IMR-90 (cell line): ENCODE data around the gene DHCR7. TPM values are rescaled to one million over a fixed set of nuclear protein-coding genes. Genes with fewer than 3 reads are reported as not detected.

Source experiments
- ATAC-seq: fragments of 200-7000 bp; cut with Tn5 transposase; 2 replicates; pipeline ENCODE4 v1.9.1; 2020; ENCODE audit warnings: low read depth, mild to moderate bottlenecking, moderate library complexity
- BruUV-seq: library from RNA; stranded (reverse); fragments of 400-500 nt; replicated peaks from 2 replicates; lab custom pipeline; 2021; lab: Mats Ljungman, UMichigan
- CTCF ChIA-PET: fragments of 300-600 bp; formaldehyde crosslinking; extraction: SDS; loops from one replicate; lab custom pipeline; 2021; ENCODE audit warnings: antibody characterized with exemption; lab: Yijun Ruan, JAX
- POLR2A ChIA-PET: fragments of 300-600 bp; sonication (Branson Sonifier 250); formaldehyde crosslinking; loops from one replicate; lab custom pipeline; 2022; ENCODE audit warnings: antibody characterized with exemption; ENCODE audit not compliant: unreplicated experiment; lab: Charles Lee
- DNase-seq: peaks from one replicate; pipeline ENCODE4 v3.0.0; 2013
- H2AFZ ChIP-seq: replicated peaks from 2 replicates; pipeline ENCODE3; 2013; ENCODE audit warnings: low read length, mild to moderate bottlenecking; ENCODE audit not compliant: poor library complexity
- H2AK5ac ChIP-seq: 2 replicates; pipeline ENCODE4 v1.6.1; 2013; ENCODE audit warnings: low read depth, low read length, inconsistent platforms
- H2AK9ac ChIP-seq: replicated peaks from 2 replicates; pipeline ENCODE3; 2013; ENCODE audit warnings: mild to moderate bottlenecking, low read depth, low read length, moderate library complexity; ENCODE audit not compliant: poor library complexity
- H2BK120ac ChIP-seq: 2 replicates; pipeline ENCODE4 v1.6.1; 2013; ENCODE audit warnings: low read depth, low read length, inconsistent platforms
- H2BK15ac ChIP-seq: 3 replicates; pipeline ENCODE4 v1.6.1; 2013; ENCODE audit warnings: low read depth, low read length, inconsistent platforms
- H2BK20ac ChIP-seq: 2 replicates; pipeline ENCODE4 v1.6.1; 2013; ENCODE audit warnings: low read depth, mild to moderate bottlenecking, inconsistent platforms, low read length, moderate library complexity
- H2BK5ac ChIP-seq: 2 replicates; pipeline ENCODE4 v1.6.1; 2013; ENCODE audit warnings: mild to moderate bottlenecking, low read depth, low read length, inconsistent platforms; ENCODE audit not compliant: poor library complexity, severe bottlenecking
- H3K14ac ChIP-seq: replicated peaks from 2 replicates; pipeline ENCODE4 v1.6.1; 2013; ENCODE audit warnings: low read depth, low read length, inconsistent platforms
- H3K18ac ChIP-seq: 2 replicates; pipeline ENCODE4 v1.6.1; 2013; ENCODE audit warnings: low read depth, low read length, control low read depth
- H3K23ac ChIP-seq: 2 replicates; pipeline ENCODE4 v1.6.1; 2013; ENCODE audit warnings: low read depth, low read length, inconsistent platforms
- H3K27ac ChIP-seq: 2 replicates; pipeline ENCODE4 v1.5.1; 2013; ENCODE audit warnings: mild to moderate bottlenecking, control low read depth, low read length; ENCODE audit not compliant: insufficient read depth
- H3K27me3 ChIP-seq: 2 replicates; pipeline ENCODE4 v1.6.1; 2013; ENCODE audit warnings: low read length; ENCODE audit not compliant: control insufficient read depth, insufficient read depth
- H3K36me3 ChIP-seq: 2 replicates; pipeline ENCODE4 v1.6.1; 2013; ENCODE audit warnings: low read length, mixed read lengths; ENCODE audit not compliant: control insufficient read depth, insufficient read depth
- H3K4ac ChIP-seq: 2 replicates; pipeline ENCODE4 v1.6.1; 2013; ENCODE audit warnings: low read depth, low read length, inconsistent platforms
- H3K4me1 ChIP-seq: 2 replicates; pipeline ENCODE4 v1.6.1; 2013; ENCODE audit warnings: low read length, mixed read lengths; ENCODE audit not compliant: control insufficient read depth, insufficient read depth
- H3K4me2 ChIP-seq: 2 replicates; pipeline ENCODE4 v1.6.1; 2013; ENCODE audit warnings: low read depth, mild to moderate bottlenecking, control low read depth, low read length, moderate library complexity
- H3K4me3 ChIP-seq: 2 replicates; pipeline ENCODE4 v1.5.1; 2013; ENCODE audit warnings: low read depth, mild to moderate bottlenecking, control low read depth, low read length, moderate library complexity; ENCODE audit not compliant: insufficient read depth
- H3K56ac ChIP-seq: 2 replicates; pipeline ENCODE4 v1.6.1; 2013; ENCODE audit warnings: low read length, inconsistent platforms; ENCODE audit not compliant: insufficient read depth; ENCODE audit errors: extremely low read depth
- H3K79me1 ChIP-seq, 2 experiments: 2 replicates each; pipeline ENCODE4 v1.6.1; 2013; ENCODE audit warnings: low read length in 2 of 2, inconsistent platforms in 1 of 2, low read depth in 1 of 2
- H3K9ac ChIP-seq: 2 replicates; pipeline ENCODE4 v1.6.1; 2013; ENCODE audit warnings: low read depth, low read length, control low read depth
- H3K9me1 ChIP-seq: 2 replicates; pipeline ENCODE4 v1.6.1; 2013; ENCODE audit warnings: low read length, inconsistent platforms; ENCODE audit not compliant: insufficient read depth
- H3K9me3 ChIP-seq: 2 replicates; pipeline ENCODE4 v1.6.1; 2013; ENCODE audit warnings: low read length; ENCODE audit not compliant: control insufficient read depth, insufficient read depth
- H4K20me1 ChIP-seq: 2 replicates; pipeline ENCODE4 v1.6.1; 2013; ENCODE audit warnings: low read length, inconsistent platforms; ENCODE audit not compliant: insufficient read depth
- H4K5ac ChIP-seq: 2 replicates; pipeline ENCODE4 v1.6.1; 2013; ENCODE audit warnings: mild to moderate bottlenecking, low read depth, low read length, control low read depth
- H4K8ac ChIP-seq, 2 experiments: 2 replicates each; pipeline ENCODE4 v1.6.1; 2013; ENCODE audit warnings: low read depth in 2 of 2, low read length in 2 of 2, control low read depth in 1 of 2, inconsistent platforms in 1 of 2
- H4K91ac ChIP-seq: 2 replicates; pipeline ENCODE4 v1.6.1; 2013; ENCODE audit warnings: low read depth, low read length, inconsistent platforms; ENCODE audit not compliant: insufficient read depth
- CEBPB ChIP-seq: IDR thresholded peaks from 2 replicates; pipeline ENCODE4 v1.6.1; 2012; ENCODE audit warnings: low read depth, low read length, improper control_type of control experiment
- MAZ ChIP-seq: IDR thresholded peaks from 2 replicates; pipeline ENCODE4 v1.6.1; 2012; ENCODE audit warnings: low read depth, mild to moderate bottlenecking, low read length, improper control_type of control experiment, moderate library complexity, borderline replicate concordance
- WGBS, 2 experiments: methylation state at CpG; one replicate each; pipeline versions ENCODE4 v1.1.5 to v1.1.7; 2013; ENCODE audit warnings: missing lambda C conversion rate in 2 of 2; ENCODE audit not compliant: insufficient read length in 1 of 2; ENCODE audit errors: extremely low coverage in 2 of 2; 5-methylcytosine and 5-hydroxymethylcytosine counted together
- dilution Hi-C: fragments of 300-500 bp; cut with HindIII; formaldehyde crosslinking; loops from one replicate; pipeline ENCODE4 v1.14.3; 2018; ENCODE audit warnings: low sequenced_read_pairs; ENCODE audit not compliant: unreplicated experiment
- in situ Hi-C: fragments of 300-500 bp; cut with MboI; formaldehyde crosslinking; loops from 3 replicates; pipeline ENCODE4 v1.14.3; 2019; ENCODE audit warnings: low sequenced_read_pairs, inconsistent platforms, mixed read lengths
- intact Hi-C: fragments of 100-400 bp; cut with micrococcal nuclease; formaldehyde crosslinking; loops from 2 replicates; pipeline ENCODE4 v1.10.0; 2022
- polyA plus RNA-seq, 3 experiments: library from polyadenylated mRNA; depleted of rRNA; stranded (reverse); fragments of >200 nt; gene quantifications; 2 replicates each; pipeline ENCODE4 v1.2.3, GENCODE V29; 2012; ENCODE audit warnings: low replicate concordance in 1 of 3
- total RNA-seq: library from RNA; depleted of rRNA; stranded (reverse); fragments of >200 nt; gene quantifications from 2 replicates; pipeline ENCODE4 v1.2.3, GENCODE V29; 2012

Gene DHCR7
- total and polyA plus RNA-seq, 2 of the 4 experiments (the other 2 are of a cell fraction) = 22.0 to 43.3 TPM

GRCh38 chr11:71433648-71434450 lies 14.3 kb downstream of the DHCR7 start:
- DNase-seq = no peak
- Histone ChIP-seq H3K14ac (no peak overlapping the region), H3K23ac (no peak overlapping the region), H3K36me3 (peaks cover 8% of the 10 kb centered on the region), H2BK120ac (no peak overlapping the region), H3K79me1 (no peaks in the 10 kb centered on the region), H3K9me1 (no peaks in the 10 kb centered on the region), H4K20me1 (no peaks in the 10 kb centered on the region; the same call in 1 of the 2 replicates), H3K27me3 (peaks cover 3% of the 10 kb centered on the region; the same call in 1 of the 2 replicates), H3K4ac (no peak overlapping the region), H2AFZ (peak overlapping the region; percentile 32), H3K9ac (no peak overlapping the region), H2AK9ac (no peak overlapping the region), H2AK5ac (no peak overlapping the region), H3K56ac (no peak overlapping the region), H3K4me2 (no peak overlapping the region), H4K8ac (no peak overlapping the region), H2BK5ac (no peak overlapping the region), H3K18ac (no peak overlapping the region), H3K4me1 (no peaks in the 10 kb centered on the region), H3K9me3 (no peaks in the 10 kb centered on the region), H4K5ac (no peak overlapping the region), H3K27ac (no peak overlapping the region), H2BK20ac (no peak overlapping the region), H2BK15ac (no peak overlapping the region), H4K91ac (no peak overlapping the region), H3K4me3 (no peak overlapping the region)
- 73% methylated on average over 7 of the region's 19 CpGs; no CpG with 5 or more reads in 1 of the 2 experiments for WGBS, 2 experiments
- intact Hi-C loops = no loop called here
- dilution Hi-C loops = no loop called here
- ChIA-PET POLR2A (interaction anchor here (0.6 kb wide), 1 partner anchor 19 kb away, joined by 8 read pairs; the partner anchor contains the start of gene NADSYN1), CTCF (no interaction called here)
- in situ Hi-C loops = no loop called here
- TF ChIP-seq MAZ = no peak
- peak; percentile 56 for TF ChIP-seq CEBPB
- BruUV-seq = no TSS peak
- ATAC-seq = peak; percentile 60
